CD4-positive, alpha-beta T cell treated with Interferon gamma for 1 hour (primary cell): ENCODE results near the gene CHD9NB.

Source experiments
- DNase-seq: peaks from one replicate; pipeline ENCODE4 v3.0.0-alpha.2; 2020

CHD9NB gene

GRCh38 chr16:53022374-53022773, 30.3 kb downstream of the CHD9NB start:
- no peak for DNase-seq

DNA sequence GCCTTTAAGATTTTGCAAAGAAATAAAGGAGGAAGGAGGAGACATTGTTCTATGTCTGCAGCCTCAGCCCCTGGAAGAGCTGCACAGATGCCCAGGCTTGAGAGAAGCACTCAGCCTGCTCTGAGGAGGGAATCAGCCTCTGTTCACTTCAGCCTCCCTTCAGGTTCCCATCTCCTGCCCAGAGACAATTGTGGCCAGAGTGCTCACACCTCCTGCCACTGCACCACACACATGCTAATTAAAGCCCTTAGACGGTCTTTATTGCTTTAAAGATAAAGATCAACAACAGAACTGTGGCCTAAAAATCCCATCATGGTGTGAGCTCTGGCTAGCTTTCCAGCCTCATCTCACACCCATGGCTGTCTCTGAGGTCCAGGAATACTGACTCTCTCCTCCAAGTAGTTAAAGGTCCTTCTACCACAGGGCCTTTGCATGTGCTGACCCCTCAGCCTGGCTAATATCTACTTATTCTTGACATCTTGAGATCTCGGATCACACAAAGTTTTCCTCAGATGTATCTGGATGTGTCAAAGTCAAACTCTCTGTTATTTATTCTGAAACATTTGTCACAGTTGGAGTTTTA, 33.8 kb downstream of the CHD9NB start:
- DNase-seq = no peak

DNA sequence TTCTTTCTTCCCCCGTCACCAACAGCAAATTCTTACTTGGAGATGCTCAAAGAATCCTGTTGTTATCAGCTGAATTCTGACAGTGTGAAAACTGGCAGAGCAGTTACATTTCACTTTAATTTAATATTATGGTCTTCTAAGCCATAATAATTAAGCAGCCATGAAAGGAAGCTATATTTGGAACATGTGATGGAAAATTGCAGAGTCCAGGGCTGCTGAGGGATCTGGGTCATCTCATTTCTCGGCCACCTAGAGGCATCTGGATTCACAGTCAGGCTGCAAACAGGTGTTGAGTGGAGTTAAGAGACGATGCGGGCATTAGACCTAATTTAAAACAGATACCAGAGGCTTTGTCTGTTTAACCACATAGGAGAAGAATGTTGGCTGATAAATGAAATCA, 38.4 kb downstream of the CHD9NB start:
- DNase-seq = no peak

DNA sequence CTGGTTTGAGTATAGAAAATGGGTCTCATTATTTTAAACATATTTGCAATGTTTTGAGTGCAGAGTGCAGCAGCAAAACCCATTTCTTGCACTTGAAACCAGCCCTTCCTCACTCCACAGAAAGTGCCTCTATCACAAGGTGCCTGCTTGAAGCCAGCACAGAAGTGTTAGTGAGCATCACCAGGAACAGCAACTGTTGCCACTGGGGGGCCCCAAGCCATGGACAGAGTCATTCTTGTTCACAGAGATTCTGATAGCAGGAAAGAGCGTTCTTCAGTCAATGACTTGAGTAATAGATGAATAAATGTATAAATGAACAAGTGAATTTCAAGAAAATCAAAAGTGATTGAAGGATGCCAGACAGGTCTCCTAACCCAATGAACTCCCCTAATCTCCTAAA, 45.6 kb downstream of the CHD9NB start:
- no peak for DNase-seq

DNA sequence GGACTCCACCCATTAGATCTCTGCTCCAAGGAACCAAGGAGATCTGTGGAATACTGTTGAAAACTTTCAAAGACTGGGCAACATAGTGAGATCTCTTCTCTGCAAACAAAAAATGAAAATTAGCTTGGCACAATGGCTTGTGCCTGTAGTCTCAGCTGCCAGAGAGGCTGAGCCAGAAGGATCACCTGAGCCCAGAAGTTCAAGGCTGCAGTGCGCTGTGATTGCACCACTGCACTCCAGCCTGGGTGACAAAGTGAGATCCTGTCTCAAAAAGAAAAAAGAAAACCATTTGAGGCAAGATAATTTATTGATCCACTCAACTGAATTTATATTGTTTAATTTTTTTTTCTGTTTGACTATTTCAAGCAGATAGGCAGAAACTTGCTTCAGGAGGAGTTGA, 54.8 kb downstream of the CHD9NB start:
- DNase-seq = no peak

DNA sequence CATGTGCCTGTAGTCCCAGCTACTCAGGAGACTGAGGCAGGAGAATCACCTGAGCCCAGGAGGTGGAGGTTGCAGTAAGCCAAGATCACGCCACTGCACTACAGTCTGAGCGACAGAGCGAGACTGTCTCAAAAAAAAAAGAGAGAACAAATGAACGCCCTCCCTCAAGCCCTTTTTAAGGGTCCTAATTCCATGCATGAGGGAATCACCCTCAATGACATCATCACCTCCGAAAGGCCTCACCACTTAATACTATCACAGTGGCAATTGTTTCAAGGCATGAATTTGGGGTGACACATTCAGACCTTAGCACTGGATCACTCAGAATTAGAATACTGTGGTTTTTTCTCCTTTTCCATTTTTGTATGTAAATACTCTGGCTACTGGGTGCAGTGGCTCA, 57.8 kb downstream of the CHD9NB start:
- no peak for DNase-seq

GRCh38 chr16:52993179-52993578, 59.5 kb downstream of the CHD9NB start:
- DNase-seq = no peak

GRCh38 chr16:52991572-52991971, 61.1 kb downstream of the CHD9NB start:
- no peak for DNase-seq
